ENCODE measurements around the gene XRCC5.

DNA sequence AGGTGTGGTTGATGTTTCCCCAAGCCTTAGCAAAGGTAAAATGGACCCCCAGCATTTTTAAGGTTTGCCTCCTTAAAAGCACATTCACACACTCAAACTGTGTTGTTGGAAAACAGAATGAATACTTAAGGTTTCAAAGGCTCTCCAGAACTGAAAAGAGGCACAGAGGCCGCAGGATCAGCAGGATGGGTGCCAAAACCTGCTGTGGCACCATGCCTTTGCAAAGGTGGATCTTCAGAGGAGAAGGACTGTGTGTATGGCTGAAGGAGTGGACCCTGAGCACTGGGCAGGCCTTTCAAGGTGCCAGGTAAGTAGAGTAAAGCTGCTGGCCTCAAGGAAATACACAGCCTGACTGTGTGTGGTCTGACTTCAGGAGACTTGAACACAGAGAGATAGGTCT lies 127.3 kb downstream of the XRCC5 start:
- no peak for TF ChIP-seq POLR2A (IDR thresholded peaks at IDR 0.05)
- TF ChIP-seq, protein P1, sequence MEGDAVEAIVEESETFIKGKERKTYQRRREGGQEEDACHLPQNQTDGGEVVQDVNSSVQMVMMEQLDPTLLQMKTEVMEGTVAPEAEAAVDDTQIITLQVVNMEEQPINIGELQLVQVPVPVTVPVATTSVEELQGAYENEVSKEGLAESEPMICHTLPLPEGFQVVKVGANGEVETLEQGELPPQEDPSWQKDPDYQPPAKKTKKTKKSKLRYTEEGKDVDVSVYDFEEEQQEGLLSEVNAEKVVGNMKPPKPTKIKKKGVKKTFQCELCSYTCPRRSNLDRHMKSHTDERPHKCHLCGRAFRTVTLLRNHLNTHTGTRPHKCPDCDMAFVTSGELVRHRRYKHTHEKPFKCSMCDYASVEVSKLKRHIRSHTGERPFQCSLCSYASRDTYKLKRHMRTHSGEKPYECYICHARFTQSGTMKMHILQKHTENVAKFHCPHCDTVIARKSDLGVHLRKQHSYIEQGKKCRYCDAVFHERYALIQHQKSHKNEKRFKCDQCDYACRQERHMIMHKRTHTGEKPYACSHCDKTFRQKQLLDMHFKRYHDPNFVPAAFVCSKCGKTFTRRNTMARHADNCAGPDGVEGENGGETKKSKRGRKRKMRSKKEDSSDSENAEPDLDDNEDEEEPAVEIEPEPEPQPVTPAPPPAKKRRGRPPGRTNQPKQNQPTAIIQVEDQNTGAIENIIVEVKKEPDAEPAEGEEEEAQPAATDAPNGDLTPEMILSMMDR (IDR thresholded peaks at IDR 0.05), result no peak
